Epithelial cell of esophagus (primary cell): ENCODE results near the gene SIGLEC5.

Source experiments
- DNase-seq: peaks from one replicate; pipeline ENCODE4 v3.0.0; 2010; ENCODE audit warnings: low read depth
- H3K4me3 ChIP-seq: 2 replicates; pipeline ENCODE4 v1.5.1; 2011; ENCODE audit warnings: mild to moderate bottlenecking, low read length, control low read depth
- CTCF ChIP-seq: IDR thresholded peaks from 2 replicates; pipeline ENCODE4 v1.5.1; 2011; ENCODE audit warnings: low read depth, mild to moderate bottlenecking, low read length, control low read depth, inconsistent platforms; ENCODE audit not compliant: insufficient read depth; ENCODE audit errors: missing control alignments

Gene SIGLEC5

DNA sequence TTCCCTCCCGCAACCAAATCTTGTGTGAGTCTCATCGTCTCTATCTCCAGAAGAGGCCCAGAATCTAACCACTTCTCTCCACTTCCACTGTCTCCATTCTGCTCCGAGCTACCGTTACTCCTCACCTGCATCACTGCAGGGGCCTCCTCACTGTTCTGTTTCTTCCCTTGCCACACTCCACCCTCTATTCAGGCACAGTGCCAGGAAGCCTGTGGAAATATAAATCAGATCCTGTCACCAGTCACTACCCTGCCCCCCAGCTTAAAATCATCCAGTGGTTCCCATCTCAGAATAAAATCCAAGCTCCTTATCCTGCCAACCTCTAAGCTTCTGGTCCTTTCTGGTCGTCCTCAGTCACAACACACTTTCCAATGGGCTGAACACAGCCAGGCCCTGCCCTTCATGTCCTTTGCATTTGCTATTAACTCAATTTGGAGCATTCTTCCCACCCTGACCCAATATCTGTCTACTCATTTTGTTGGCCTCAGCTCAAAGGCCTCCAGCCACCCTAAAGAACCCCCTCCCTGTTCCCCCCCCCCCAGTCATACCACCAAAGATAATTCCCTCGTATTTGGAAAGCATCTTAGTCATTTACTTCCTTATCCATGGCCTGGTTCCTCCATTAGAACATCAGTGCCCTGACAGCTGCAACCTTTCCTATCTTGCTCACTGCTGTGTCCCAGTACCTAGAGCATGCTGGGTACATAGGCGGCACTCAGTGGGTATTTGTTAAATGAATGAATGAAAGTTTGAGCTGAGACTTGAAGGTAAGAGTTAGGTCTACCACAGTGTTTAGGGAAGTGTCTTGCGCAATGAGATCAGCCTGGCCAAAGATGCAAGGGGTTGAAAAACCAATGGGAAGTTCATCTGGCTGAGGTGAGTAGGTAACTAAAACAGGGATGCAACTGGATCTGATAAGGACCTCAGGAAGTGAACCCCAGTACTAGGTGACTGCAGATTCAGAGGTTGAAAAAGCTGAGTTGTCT lies 34.7 kb downstream of the SIGLEC5 start:
- no peak for DNase-seq
- peak overlapping the region; percentile 87 for H3K4me3 ChIP-seq

GRCh38 chr19:51594774-51595109 lies 35.5 kb downstream of the SIGLEC5 start:
- DNase-seq, result no peak
- no peak for TF ChIP-seq CTCF
- H3K4me3 ChIP-seq, result peak overlapping the region; percentile 87

More for the DNA sequence above, 34.7 kb downstream of the SIGLEC5 start:
- no peak for TF ChIP-seq CTCF

- TF ChIP-seq CTCF, result no peak
- DNase-seq, result peak; percentile 98
- peak overlapping the region; percentile 87 for H3K4me3 ChIP-seq
Measured at GRCh38 chr19:51593969-51594773, 36.0 kb downstream of the SIGLEC5 start.

- H3K4me3 ChIP-seq, result peak overlapping the region; percentile 87
- peak; percentile 14 for DNase-seq
- no peak for TF ChIP-seq CTCF
Measured at GRCh38 chr19:51593138-51593890, 36.9 kb downstream of the SIGLEC5 start.

DNA sequence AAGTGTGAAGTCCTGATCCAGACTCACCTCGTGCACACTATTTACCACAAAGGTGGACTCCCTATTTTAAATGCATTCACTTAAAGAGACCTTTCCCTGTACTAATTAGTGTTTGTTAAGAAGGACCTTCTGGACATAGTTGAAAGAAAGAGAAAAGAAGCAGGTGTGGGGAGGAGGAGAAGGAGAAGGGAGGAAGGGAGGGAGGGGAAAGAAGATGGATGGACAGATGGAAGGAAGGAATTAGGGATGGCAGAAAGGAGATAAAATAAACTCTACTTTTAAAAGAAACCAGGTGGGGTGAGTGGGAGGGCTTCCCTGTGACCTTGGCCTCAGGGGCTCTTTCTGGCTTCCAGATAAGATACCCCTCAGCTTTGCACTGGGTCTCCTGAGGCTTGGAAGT lies 37.7 kb downstream of the SIGLEC5 start:
- DNase-seq, result no peak
- TF ChIP-seq CTCF, result no peak
- H3K4me3 ChIP-seq, result no peak overlapping the region

DNA sequence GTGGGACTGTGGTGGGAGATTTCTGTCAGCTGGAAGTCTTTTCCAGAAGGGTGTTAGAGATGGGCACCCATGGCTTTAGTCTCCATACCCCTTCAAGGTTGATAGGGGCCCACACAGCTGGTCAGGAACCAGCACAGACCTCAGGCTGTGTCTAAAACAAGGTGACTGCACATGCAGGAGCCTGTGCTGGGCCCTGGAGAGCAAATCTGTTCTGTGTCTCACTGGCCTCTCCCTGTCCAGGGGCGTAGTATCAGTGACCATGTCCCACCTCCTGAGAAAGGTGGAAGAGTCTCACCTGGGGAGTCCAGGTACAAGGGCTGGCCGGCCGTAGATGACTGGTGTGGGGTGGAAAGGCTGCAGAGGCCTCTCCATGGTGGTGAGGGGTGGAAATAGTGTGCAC lies 39.8 kb downstream of the SIGLEC5 start:
- no peak for DNase-seq
- no peak for TF ChIP-seq CTCF
- no peak overlapping the region for H3K4me3 ChIP-seq
